Muscle of leg (tissue), 11 donors: Measurements from ENCODE around the gene SPTBN1. TPM values are rescaled to one million over a fixed set of nuclear protein-coding genes. Genes with fewer than 3 reads are reported as not detected.
A peak's percentile ranks its signal among the peaks of the same experiment; 100 is the strongest.

Experiments used
- DNase-seq: peaks from one replicate; pipeline ENCODE4 v3.0.0; 2013
- H3K27ac ChIP-seq: one replicate; pipeline ENCODE4 v1.5.1; 2013; ENCODE audit warnings: mild to moderate bottlenecking, low read length, control low read depth
- H3K27me3 ChIP-seq: one replicate; pipeline ENCODE4 v1.6.1; 2013; ENCODE audit warnings: low read length; ENCODE audit not compliant: control insufficient read depth, insufficient read depth
- H3K36me3 ChIP-seq: one replicate; pipeline ENCODE4 v1.6.1; 2013; ENCODE audit warnings: low read length; ENCODE audit not compliant: control insufficient read depth, insufficient read depth
- H3K4me1 ChIP-seq: one replicate; pipeline ENCODE4 v1.6.1; 2013; ENCODE audit warnings: low read length; ENCODE audit not compliant: control insufficient read depth, insufficient read depth
- H3K4me3 ChIP-seq: one replicate; pipeline ENCODE4 v1.5.1; 2013; ENCODE audit warnings: low read length, control low read depth
- H3K9me3 ChIP-seq: replicated peaks from 2 replicates; pipeline ENCODE4 v1.6.1; 2013; ENCODE audit warnings: low read depth, low read length; ENCODE audit not compliant: control insufficient read depth
- WGBS: methylation state at CpG from one replicate; pipeline ENCODE4 v1.1.5; 2013; ENCODE audit warnings: missing lambda C conversion rate; ENCODE audit not compliant: insufficient coverage; 5-methylcytosine and 5-hydroxymethylcytosine counted together
- polyA plus RNA-seq, 8 donors: library from polyadenylated mRNA; unstranded; fragments of 120-200 nt; gene quantifications; one replicate each; pipeline versions ENCODE4 v1.2.1 to v1.2.3, GENCODE V29; 2013; ENCODE audit warnings: inconsistent platforms in 1 of 8, low replicate concordance in 1 of 8; ENCODE audit not compliant: insufficient read length in 8 of 8, insufficient read depth in 1 of 8
- total RNA-seq: library from RNA; stranded (reverse); fragments of 120-200 nt; gene quantifications from one replicate; pipeline ENCODE4 v1.2.4, GENCODE V29; 2013

SPTBN1 gene
- total and polyA plus RNA-seq, 9 donors, result 228 to 333 (median 273) TPM

- Histone ChIP-seq H3K4me3 (no peak overlapping the region), H3K4me1 (peaks cover 33% of the 10 kb centered on the region), H3K27ac (peak overlapping the region; percentile 50), H3K9me3 (no peaks in the 10 kb centered on the region), H3K27me3 (no peaks in the 10 kb centered on the region), H3K36me3 (peaks cover 89% of the 10 kb centered on the region)
- 92% methylated on average over 14 of the region's 18 CpGs for WGBS
- no peak for DNase-seq
Observed at GRCh38 chr2:54664238-54664786, 208.2 kb downstream of the SPTBN1 start.

- H3K4me3 ChIP-seq, result no peak overlapping the region
- DNase-seq, result peak; percentile 79
- WGBS, result 14% methylated on average over 1 of the region's 3 CpGs
- H3K36me3 ChIP-seq, result peaks cover 91% of the 10 kb centered on the region
- no peaks in the 10 kb centered on the region for H3K9me3 ChIP-seq
- peak overlapping the region; percentile 82 for H3K27ac ChIP-seq
- H3K4me1 ChIP-seq, result peaks cover 33% of the 10 kb centered on the region
- no peaks in the 10 kb centered on the region for H3K27me3 ChIP-seq
Observed at GRCh38 chr2:54665436-54665856, 209.3 kb downstream of the SPTBN1 start.

- DNase-seq, result peak; percentile 97
- no peak overlapping the region for H3K4me3 ChIP-seq
- 7% methylated on average over 3 of the region's 3 CpGs for WGBS
Observed at GRCh38 chr2:54666131-54666633, 210.1 kb downstream of the SPTBN1 start.

GRCh38 chr2:54666634-54667265, 210.6 kb downstream of the SPTBN1 start:
- Histone ChIP-seq H3K9me3 (no peaks in the 10 kb centered on the region), H3K36me3 (peaks cover 92% of the 10 kb centered on the region), H3K27me3 (no peaks in the 10 kb centered on the region), H3K4me3 (no peak overlapping the region), H3K27ac (peak overlapping the region; percentile 82), H3K4me1 (peaks cover 33% of the 10 kb centered on the region)
- peak; percentile 85 for DNase-seq
- 0% methylated on average over 1 of the region's 6 CpGs for WGBS

More at GRCh38 chr2:54666131-54666633, 210.1 kb downstream of the SPTBN1 start:
- peaks cover 33% of the 10 kb centered on the region for H3K4me1 ChIP-seq
- peak overlapping the region; percentile 82 for H3K27ac ChIP-seq
- peaks cover 91% of the 10 kb centered on the region for H3K36me3 ChIP-seq
- no peaks in the 10 kb centered on the region for H3K9me3 ChIP-seq
- no peaks in the 10 kb centered on the region for H3K27me3 ChIP-seq

- H3K4me3 ChIP-seq, result no peak overlapping the region
- 88% methylated on average over 3 of the region's 4 CpGs for WGBS
- H3K27me3 ChIP-seq, result no peaks in the 10 kb centered on the region
- peaks cover 33% of the 10 kb centered on the region for H3K4me1 ChIP-seq
- no peak for DNase-seq
- H3K27ac ChIP-seq, result peak overlapping the region; percentile 82
- H3K9me3 ChIP-seq, result no peaks in the 10 kb centered on the region
- peaks cover 89% of the 10 kb centered on the region for H3K36me3 ChIP-seq
Observed at GRCh38 chr2:54667266-54667639, 211.1 kb downstream of the SPTBN1 start.

GRCh38 chr2:54667726-54668650, 211.9 kb downstream of the SPTBN1 start:
- H3K4me1 ChIP-seq, result peaks cover 34% of the 10 kb centered on the region
- peaks cover 86% of the 10 kb centered on the region for H3K36me3 ChIP-seq
- 93% methylated on average over 11 of the region's 17 CpGs for WGBS
- peak overlapping the region; percentile 82 for H3K27ac ChIP-seq
- H3K4me3 ChIP-seq, result no peak overlapping the region
- no peaks in the 10 kb centered on the region for H3K27me3 ChIP-seq
- no peaks in the 10 kb centered on the region for H3K9me3 ChIP-seq
- no peak for DNase-seq

- no peak for DNase-seq
- Histone ChIP-seq H3K4me3 (no peak overlapping the region), H3K9me3 (no peaks in the 10 kb centered on the region), H3K4me1 (peaks cover 41% of the 10 kb centered on the region), H3K36me3 (peaks cover 81% of the 10 kb centered on the region), H3K27me3 (no peaks in the 10 kb centered on the region), H3K27ac (no peak overlapping the region)
- WGBS, result 96% methylated on average over 4 of the region's 5 CpGs
Observed at GRCh38 chr2:54668711-54669110, 212.6 kb downstream of the SPTBN1 start.

- peaks cover 70% of the 10 kb centered on the region for H3K36me3 ChIP-seq
- H3K4me3 ChIP-seq, result no peak overlapping the region
- H3K9me3 ChIP-seq, result no peaks in the 10 kb centered on the region
- peak; percentile 66 for DNase-seq
- WGBS, result 80% methylated on average over 1 of the region's 7 CpGs
- H3K27ac ChIP-seq, result no peak overlapping the region
- H3K4me1 ChIP-seq, result peaks cover 48% of the 10 kb centered on the region
- H3K27me3 ChIP-seq, result no peaks in the 10 kb centered on the region
Observed at GRCh38 chr2:54669677-54670484, 213.8 kb downstream of the SPTBN1 start.

GRCh38 chr2:54670485-54671009, 214.4 kb downstream of the SPTBN1 start:
- DNase-seq, result no peak
- H3K4me3 ChIP-seq, result no peak overlapping the region
- H3K27me3 ChIP-seq, result no peaks in the 10 kb centered on the region
- peaks cover 43% of the 10 kb centered on the region for H3K4me1 ChIP-seq
- H3K9me3 ChIP-seq, result no peaks in the 10 kb centered on the region
- H3K36me3 ChIP-seq, result peaks cover 63% of the 10 kb centered on the region
- no peak overlapping the region for H3K27ac ChIP-seq
- WGBS, result 100% methylated on average over 4 of the region's 9 CpGs
